Kidney epithelial cell (primary cell): ENCODE measurements around the gene KIFBP. TPM values are rescaled to one million over a fixed set of nuclear protein-coding genes. Genes with fewer than 3 reads are reported as not detected.
A peak's percentile ranks its signal among the peaks of the same experiment; 100 is the strongest.
"Not testable (repeated sequence)": the region's sequence is repeated elsewhere in the genome, so short reads cannot be mapped to it uniquely, and the experiment has no call there.

Experiments
- DNase-seq: peaks from one replicate; pipeline ENCODE4 v3.0.0-alpha.2; 2010; ENCODE audit warnings: low read depth
- H3K27me3 ChIP-seq: 2 replicates; pipeline ENCODE4 v1.6.0; 2011; ENCODE audit warnings: low read length; ENCODE audit not compliant: control insufficient read depth, insufficient read depth
- H3K36me3 ChIP-seq: 2 replicates; pipeline ENCODE4 v1.5.1; 2011; ENCODE audit warnings: low read length; ENCODE audit not compliant: control insufficient read depth, insufficient read depth
- H3K4me3 ChIP-seq: 2 replicates; pipeline ENCODE4 v1.5.1; 2011; ENCODE audit warnings: low read depth, mild to moderate bottlenecking, control low read depth, low read length
- total RNA-seq: library from RNA; depleted of rRNA; stranded (reverse); fragments of >200 nt; gene quantifications from 2 replicates; pipeline ENCODE4 v1.2.3, GENCODE V29; 2015
- TF ChIP-seq, protein P1 (sequence below): IDR thresholded peaks from 2 replicates; pipeline ENCODE4 v1.5.1; 2011; ENCODE audit warnings: mild to moderate bottlenecking, moderate library complexity, low read length, control low read depth, inconsistent platforms; ENCODE audit not compliant: insufficient read depth, poor library complexity, severe bottlenecking

KIFBP gene, protein sequence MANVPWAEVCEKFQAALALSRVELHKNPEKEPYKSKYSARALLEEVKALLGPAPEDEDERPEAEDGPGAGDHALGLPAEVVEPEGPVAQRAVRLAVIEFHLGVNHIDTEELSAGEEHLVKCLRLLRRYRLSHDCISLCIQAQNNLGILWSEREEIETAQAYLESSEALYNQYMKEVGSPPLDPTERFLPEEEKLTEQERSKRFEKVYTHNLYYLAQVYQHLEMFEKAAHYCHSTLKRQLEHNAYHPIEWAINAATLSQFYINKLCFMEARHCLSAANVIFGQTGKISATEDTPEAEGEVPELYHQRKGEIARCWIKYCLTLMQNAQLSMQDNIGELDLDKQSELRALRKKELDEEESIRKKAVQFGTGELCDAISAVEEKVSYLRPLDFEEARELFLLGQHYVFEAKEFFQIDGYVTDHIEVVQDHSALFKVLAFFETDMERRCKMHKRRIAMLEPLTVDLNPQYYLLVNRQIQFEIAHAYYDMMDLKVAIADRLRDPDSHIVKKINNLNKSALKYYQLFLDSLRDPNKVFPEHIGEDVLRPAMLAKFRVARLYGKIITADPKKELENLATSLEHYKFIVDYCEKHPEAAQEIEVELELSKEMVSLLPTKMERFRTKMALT
- total RNA-seq = 34.1 and 36.9 TPM in 2 replicates

DNA sequence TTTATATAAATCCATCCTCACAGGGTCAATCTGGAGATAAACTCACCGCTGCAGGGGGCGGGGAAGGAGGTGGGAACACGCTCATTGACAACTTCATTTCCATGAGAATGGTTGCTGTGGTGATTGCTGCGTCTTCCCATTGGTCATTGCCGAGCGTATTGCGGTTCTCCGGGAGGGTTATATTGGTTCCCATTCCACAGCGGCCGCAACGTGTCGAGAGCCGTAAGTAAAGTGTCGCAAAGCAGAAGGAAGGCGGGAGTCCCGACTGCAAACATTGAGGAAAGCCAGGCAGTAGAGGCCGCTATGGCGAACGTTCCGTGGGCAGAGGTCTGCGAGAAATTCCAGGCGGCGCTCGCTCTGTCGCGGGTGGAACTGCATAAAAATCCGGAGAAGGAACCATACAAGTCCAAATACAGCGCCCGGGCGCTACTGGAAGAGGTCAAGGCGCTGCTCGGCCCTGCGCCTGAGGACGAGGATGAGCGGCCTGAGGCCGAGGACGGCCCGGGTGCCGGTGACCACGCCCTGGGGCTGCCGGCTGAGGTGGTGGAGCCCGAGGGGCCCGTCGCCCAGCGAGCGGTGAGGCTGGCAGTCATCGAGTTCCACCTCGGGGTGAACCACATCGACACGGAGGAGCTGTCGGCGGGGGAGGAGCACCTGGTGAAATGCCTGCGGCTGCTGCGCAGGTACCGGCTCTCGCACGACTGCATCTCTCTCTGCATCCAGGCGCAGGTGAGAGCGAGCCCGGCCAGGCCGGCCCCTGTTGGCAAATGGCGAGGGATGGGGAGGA lies at the start of gene KIFBP:
Gene KIFBP, plus strand, starts transcription at position 274 of the 787 bp plus-strand sequence. Its CDS starts 30 bp downstream, at position 304.
- Histone ChIP-seq H3K27me3 (no peaks in the 10 kb centered on the region), H3K36me3 (no peaks in the 10 kb centered on the region), H3K4me3 (peak within 1 kb of the TSS; percentile 74)
- DNase-seq = peak; percentile 95
- TF ChIP-seq, protein P1, sequence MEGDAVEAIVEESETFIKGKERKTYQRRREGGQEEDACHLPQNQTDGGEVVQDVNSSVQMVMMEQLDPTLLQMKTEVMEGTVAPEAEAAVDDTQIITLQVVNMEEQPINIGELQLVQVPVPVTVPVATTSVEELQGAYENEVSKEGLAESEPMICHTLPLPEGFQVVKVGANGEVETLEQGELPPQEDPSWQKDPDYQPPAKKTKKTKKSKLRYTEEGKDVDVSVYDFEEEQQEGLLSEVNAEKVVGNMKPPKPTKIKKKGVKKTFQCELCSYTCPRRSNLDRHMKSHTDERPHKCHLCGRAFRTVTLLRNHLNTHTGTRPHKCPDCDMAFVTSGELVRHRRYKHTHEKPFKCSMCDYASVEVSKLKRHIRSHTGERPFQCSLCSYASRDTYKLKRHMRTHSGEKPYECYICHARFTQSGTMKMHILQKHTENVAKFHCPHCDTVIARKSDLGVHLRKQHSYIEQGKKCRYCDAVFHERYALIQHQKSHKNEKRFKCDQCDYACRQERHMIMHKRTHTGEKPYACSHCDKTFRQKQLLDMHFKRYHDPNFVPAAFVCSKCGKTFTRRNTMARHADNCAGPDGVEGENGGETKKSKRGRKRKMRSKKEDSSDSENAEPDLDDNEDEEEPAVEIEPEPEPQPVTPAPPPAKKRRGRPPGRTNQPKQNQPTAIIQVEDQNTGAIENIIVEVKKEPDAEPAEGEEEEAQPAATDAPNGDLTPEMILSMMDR = peak; percentile 58

DNA sequence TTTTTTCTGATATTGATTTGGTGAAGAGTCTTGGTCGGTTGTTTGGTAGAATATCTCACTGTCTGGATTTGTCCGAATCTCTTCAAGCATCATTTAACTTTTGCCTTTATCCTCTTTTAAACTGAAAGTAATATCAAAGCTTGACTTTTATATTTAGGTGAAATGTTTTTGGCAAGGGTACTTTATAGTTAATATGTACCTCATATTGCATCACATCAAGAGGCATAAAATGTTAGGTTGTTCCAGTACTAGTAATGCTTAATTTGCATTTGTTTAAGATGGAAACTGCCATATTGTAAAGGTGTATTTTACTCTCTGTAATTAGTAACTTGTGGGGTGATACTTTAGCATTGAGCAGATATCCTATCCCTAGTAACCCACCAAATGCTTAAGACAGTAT lies 49.7 kb upstream of the KIFBP start:
- H3K4me3 ChIP-seq = no peak overlapping the region
- TF ChIP-seq, protein P1 = no peak
- H3K36me3 ChIP-seq = no peaks in the 10 kb centered on the region
- H3K27me3 ChIP-seq = no peaks in the 10 kb centered on the region
- DNase-seq = no peak

DNA sequence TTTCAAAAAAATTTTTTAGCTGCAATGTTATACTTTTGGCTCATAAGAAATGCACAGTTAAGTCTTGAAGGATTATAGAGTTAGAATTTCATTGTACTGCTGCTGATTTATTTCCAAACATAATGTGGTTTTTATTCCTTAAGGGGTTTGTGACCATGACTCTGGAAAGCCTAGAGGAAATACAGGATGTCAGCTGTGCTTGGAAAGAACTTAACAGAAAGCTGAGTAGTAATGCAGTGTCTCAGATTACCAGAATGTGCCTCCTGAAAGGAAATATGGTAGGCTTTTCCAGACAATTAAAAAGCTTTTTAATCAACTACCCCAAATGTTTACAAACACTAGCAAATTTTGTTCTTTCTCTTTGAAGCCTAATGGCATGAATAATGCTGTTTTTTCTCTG lies 47.7 kb upstream of the KIFBP start:
- not testable (repeated sequence) for H3K36me3 ChIP-seq

GRCh38 chr10:68950598-68950997 lies 38.0 kb upstream of the KIFBP start:
- H3K27me3 ChIP-seq = no peaks in the 10 kb centered on the region
- no peaks in the 10 kb centered on the region for H3K36me3 ChIP-seq
- DNase-seq = no peak
- TF ChIP-seq, protein P1 = no peak
- H3K4me3 ChIP-seq = no peak overlapping the region

More for the DNA sequence above, 47.7 kb upstream of the KIFBP start:
- DNase-seq, H3K27me3 ChIP-seq, H3K4me3 ChIP-seq: not testable (repeated sequence)

- no peak for DNase-seq
- Histone ChIP-seq H3K36me3 (no peaks in the 10 kb centered on the region), H3K4me3 (no peak overlapping the region), H3K27me3 (no peaks in the 10 kb centered on the region)
- TF ChIP-seq, protein P1 = no peak
Observed at GRCh38 chr10:68954904-68955303, 33.7 kb upstream of the KIFBP start.

- no peaks in the 10 kb centered on the region for H3K36me3 ChIP-seq
- TF ChIP-seq, protein P1 = no peak
- DNase-seq = no peak
Observed at GRCh38 chr10:68955355-68955831, 33.2 kb upstream of the KIFBP start.

More at GRCh38 chr10:68955355-68955831, 33.2 kb upstream of the KIFBP start:
- peak overlapping the region; percentile 77 for H3K4me3 ChIP-seq
- no peaks in the 10 kb centered on the region for H3K27me3 ChIP-seq
